Adrenal gland (tissue), 12 donors: ENCODE measurements around the gene SLC6A14. TPM values are rescaled to one million over a fixed set of nuclear protein-coding genes. Genes with fewer than 3 reads are reported as not detected.
A peak's percentile ranks its signal among the peaks of the same experiment; 100 is the strongest.

ENCODE experiments used
- DNase-seq, 7 donors: peaks; one replicate each; pipeline ENCODE4 v3.0.0-alpha.2; 2019 to 2020
- H3K27ac ChIP-seq, 5 donors: fragments of 200-600 bp; sonication (generic) in 4 of 5; 1 replicate in 3 of 5; 2 replicates in 2 of 5; pipeline versions ENCODE4 v1.5.1 to v1.8.0; 2016 to 2020; ENCODE audit warnings: mild to moderate bottlenecking in 1 of 5
- H3K27me3 ChIP-seq: fragments of 200-600 bp; 2 replicates; pipeline ENCODE4 v1.8.0; 2021
- H3K36me3 ChIP-seq, 2 donors: fragments of 200-600 bp; replicated peaks in 1 of 2; 1 replicate in 1 of 2; 2 replicates in 1 of 2; pipeline versions ENCODE4 v1.5.1 to v1.8.0; 2018 to 2022
- H3K4me1 ChIP-seq, 2 donors: fragments of 200-600 bp; replicated peaks in 1 of 2; 1 replicate in 1 of 2; 2 replicates in 1 of 2; pipeline versions ENCODE4 v1.5.1 to v1.8.0; 2018 to 2021
- H3K4me3 ChIP-seq, 4 donors: fragments of 200-600 bp; sonication (generic) in 3 of 4; one replicate each; pipeline ENCODE4 v1.5.1; 2016 to 2018
- H3K9me3 ChIP-seq, 3 donors: fragments of 200-600 bp; sonication (generic) in 1 of 3; replicated peaks in 1 of 3; 1 replicate in 2 of 3; 2 replicates in 1 of 3; pipeline versions ENCODE4 v1.5.1 to v1.8.0; 2016 to 2021
- CTCF ChIP-seq, 6 experiments: fragments of 450-650 bp in 4 of 6; fragments of 200-600 bp in 2 of 6; sonication (generic) in 1 of 6; IDR thresholded peaks; 1 replicate in 5 of 6; 2 replicates in 1 of 6; pipeline versions ENCODE4 v1.5.1 to v1.8.0; 2016 to 2021; ENCODE audit warnings: antibody characterized with exemption in 6 of 6, mild to moderate bottlenecking in 2 of 6, moderate library complexity in 1 of 6
- POLR2A ChIP-seq, 2 donors: fragments of 450-650 bp; IDR thresholded peaks; one replicate each; pipeline ENCODE4 v1.6.1; 2017; ENCODE audit warnings: antibody characterized with exemption in 2 of 2, mild to moderate bottlenecking in 2 of 2, moderate library complexity in 1 of 2
- WGBS, 4 donors: extraction: QIAGEN DNeasy Blood & Tissue Kit in 2 of 4; methylation state at CpG; one replicate each; pipeline versions ENCODE4 v1.1.5 to v1.1.7; 2013 to 2017; 5-methylcytosine and 5-hydroxymethylcytosine counted together
- intact Hi-C, 2 donors: fragments of 100-400 bp; cut with DNase I; formaldehyde crosslinking; loops; one replicate each; pipeline versions ENCODE4 v1.14.1 to v1.15.0; 2022 to 2023
- polyA plus RNA-seq, 3 donors: library from polyadenylated mRNA; stranded (reverse); fragments of 200-250 nt in 2 of 3; fragments of 350-450 nt in 1 of 3; fragmentation: Illumina TruSeq in 1 of 3; extraction: RNeasy Lipid Tissue Mini Kit (QIAGEN cat#74804) in 1 of 3; gene quantifications; one replicate each; pipeline ENCODE4 v1.2.3, GENCODE V29; 2013 to 2014
- small RNA-seq, 2 donors: library from RNA; depleted of rRNA; stranded (forward); fragments of <200 nt; gene quantifications; one replicate each; pipeline ENCODE3, GENCODE V24; 2016
- total RNA-seq, 9 donors: library from RNA; depleted of rRNA in 4 of 9; stranded (reverse); fragments of >200 nt in 4 of 9; fragments of 120-200 nt in 1 of 9; fragmentation: NEBNext Ultra II Directional in 1 of 9; extraction: Animal tissue kit (Norgen Biotek cat#: 25700) in 1 of 9; gene quantifications; one replicate each; pipeline versions ENCODE4 v1.1.0 to v1.2.4, GENCODE V29; 2013 to 2023
- donor health status: healthy with polysubstance abuse.
- donor health status: Bipolar disorder and iron deficiency.
- donor health status: DM: yes; HTN: yes; CAD: no.
- donor health status: DM: no; HTN: no; CAD: no.
- donor health status: DM: no; HTN: no; CAD: no.
- donor health status: DM: yes; HTN: yes; CAD: no.

Gene SLC6A14
- total and polyA plus RNA-seq, 12 donors, result 0.03 to 0.11 TPM; not detected in 10

GRCh38 chrX:116490104-116490503 lies 53.7 kb downstream of the SLC6A14 start:
- intact Hi-C loops, result no loop called here
- no peaks in the 10 kb centered on the region for H3K4me1 ChIP-seq
- TF ChIP-seq POLR2A (IDR thresholded peaks at IDR 0.05) (no peak), CTCF (IDR thresholded peaks at IDR 0.05) (peak in 3 of 6 experiments; percentile 6 to 43 (median 17))
- H3K36me3 ChIP-seq, result no peaks in the 10 kb centered on the region
- no peak overlapping the region for H3K27ac ChIP-seq
- no peak for DNase-seq
- no peaks in the 10 kb centered on the region for H3K9me3 ChIP-seq
- H3K27me3 ChIP-seq, result no peaks in the 10 kb centered on the region
- H3K4me3 ChIP-seq, result no peak overlapping the region

GRCh38 chrX:116493271-116493670 lies 56.9 kb downstream of the SLC6A14 start:
- intact Hi-C loops, result no loop called here
- no peaks in the 10 kb centered on the region for H3K4me1 ChIP-seq
- H3K4me3 ChIP-seq, result no peak overlapping the region
- H3K27ac ChIP-seq, result no peak overlapping the region
- no peaks in the 10 kb centered on the region for H3K9me3 ChIP-seq
- DNase-seq, result no peak
- WGBS, 4 donors, result 55 to 71% (median 59%) methylated on average over 2 of the region's 2 CpGs
- TF ChIP-seq POLR2A (IDR thresholded peaks at IDR 0.05) (no peak), CTCF (IDR thresholded peaks at IDR 0.05) (no peak)
- no peaks in the 10 kb centered on the region for H3K36me3 ChIP-seq
- H3K27me3 ChIP-seq, result no peaks in the 10 kb centered on the region

- TF ChIP-seq CTCF (IDR thresholded peaks at IDR 0.05) (no peak), POLR2A (IDR thresholded peaks at IDR 0.05) (no peak)
- Histone ChIP-seq H3K4me1 (no peaks in the 10 kb centered on the region), H3K36me3 (no peaks in the 10 kb centered on the region), H3K4me3 (no peak overlapping the region), H3K27me3 (peaks cover 3% of the 10 kb centered on the region), H3K27ac (no peak overlapping the region), H3K9me3 (no peaks in the 10 kb centered on the region)
- intact Hi-C loops, result no loop called here
- DNase-seq, result no peak
Observed at GRCh38 chrX:116499780-116500179, 63.4 kb downstream of the SLC6A14 start.

Small RNA genes lying within 50 kb of the gene (small RNA-seq; reads per million reads assigned to genes)
- gene RNU6-154P, result 0 reads per million in 2 donors

Other genes with a start within 250 kb of the SLC6A14 start
- not detected for gene CT83, start 26.4 kb downstream of the SLC6A14 start, total RNA-seq
- gene CT83, start 26.4 kb downstream of the SLC6A14 start, polyA plus RNA-seq, result not detected